ENCODE data around the gene BANP.
"Not testable (repeated sequence)": the region's sequence is repeated elsewhere in the genome, so short reads cannot be mapped to it uniquely, and the experiment has no call there.

The BANP gene

GRCh38 chr16:88013766-88014251 is 62.6 kb downstream of the BANP start:
- Histone ChIP-seq H3K9ac (ENCODE audit: low read depth in 1 of 2, low read length in 2 of 2) (no peak overlapping the region), H3K9me3 (ENCODE audit: control insufficient read depth in 1 of 2, low read length in 2 of 2) (no peaks in the 10 kb centered on the region), H3K27me3 (ENCODE audit: control insufficient read depth in 1 of 2, insufficient read depth in 2 of 2, low read length in 2 of 2) (no peaks in the 10 kb centered on the region), H3K4me1 (ENCODE audit: control insufficient read depth in 1 of 2, insufficient read depth in 2 of 2, low read length in 2 of 2) (no peaks in the 10 kb centered on the region), H3K36me3 (ENCODE audit: control insufficient read depth in 1 of 2, insufficient read depth in 2 of 2, low read length in 2 of 2) (peaks cover 7 to 46% of the 10 kb centered on the region in 2 donors), H3K4me3 (ENCODE audit: low read depth in 1 of 2, low read length in 2 of 2) (no peak overlapping the region), H3K27ac (ENCODE audit: low read depth, low read length) (no peak overlapping the region)

GRCh38 chr16:88014252-88014781 is 63.1 kb downstream of the BANP start:
- Histone ChIP-seq H3K4me3 (ENCODE audit: low read depth in 1 of 2, low read length in 2 of 2) (no peak overlapping the region), H3K9ac (ENCODE audit: low read depth in 1 of 2, low read length in 2 of 2) (no peak overlapping the region), H3K9me3 (ENCODE audit: control insufficient read depth in 1 of 2, low read length in 2 of 2) (no peaks in the 10 kb centered on the region), H3K4me1 (ENCODE audit: control insufficient read depth in 1 of 2, insufficient read depth in 2 of 2, low read length in 2 of 2) (no peaks in the 10 kb centered on the region), H3K27ac (ENCODE audit: low read depth, low read length) (no peak overlapping the region), H3K27me3 (ENCODE audit: control insufficient read depth in 1 of 2, insufficient read depth in 2 of 2, low read length in 2 of 2) (no peaks in the 10 kb centered on the region), H3K36me3 (ENCODE audit: control insufficient read depth in 1 of 2, insufficient read depth in 2 of 2, low read length in 2 of 2) (peaks cover 7 to 41% of the 10 kb centered on the region in 2 donors)

GRCh38 chr16:88014954-88015805 is 63.9 kb downstream of the BANP start:
- Histone ChIP-seq H3K4me3 (ENCODE audit: low read depth in 1 of 2, low read length in 2 of 2) (no peak overlapping the region), H3K27me3 (ENCODE audit: control insufficient read depth in 1 of 2, insufficient read depth in 2 of 2, low read length in 2 of 2) (no peaks in the 10 kb centered on the region), H3K9ac (ENCODE audit: low read depth in 1 of 2, low read length in 2 of 2) (no peak overlapping the region), H3K9me3 (ENCODE audit: control insufficient read depth in 1 of 2, low read length in 2 of 2) (no peaks in the 10 kb centered on the region), H3K36me3 (ENCODE audit: control insufficient read depth in 1 of 2, insufficient read depth in 2 of 2, low read length in 2 of 2) (peaks cover 7 to 39% of the 10 kb centered on the region in 2 donors), H3K27ac (ENCODE audit: low read depth, low read length) (no peak overlapping the region), H3K4me1 (ENCODE audit: control insufficient read depth in 1 of 2, insufficient read depth in 2 of 2, low read length in 2 of 2) (no peaks in the 10 kb centered on the region)

GRCh38 chr16:88015806-88016140 is 64.5 kb downstream of the BANP start:
- Histone ChIP-seq H3K9ac (ENCODE audit: low read depth in 1 of 2, low read length in 2 of 2) (no peak overlapping the region), H3K4me1 (ENCODE audit: control insufficient read depth in 1 of 2, insufficient read depth in 2 of 2, low read length in 2 of 2) (no peaks in the 10 kb centered on the region), H3K9me3 (ENCODE audit: control insufficient read depth in 1 of 2, low read length in 2 of 2) (no peaks in the 10 kb centered on the region), H3K36me3 (ENCODE audit: control insufficient read depth in 1 of 2, insufficient read depth in 2 of 2, low read length in 2 of 2) (peaks cover under 1 to 39% of the 10 kb centered on the region in 2 donors), H3K4me3 (ENCODE audit: low read depth in 1 of 2, low read length in 2 of 2) (no peak overlapping the region), H3K27me3 (ENCODE audit: control insufficient read depth in 1 of 2, insufficient read depth in 2 of 2, low read length in 2 of 2) (no peaks in the 10 kb centered on the region), H3K27ac (ENCODE audit: low read depth, low read length) (no peak overlapping the region)

DNA sequence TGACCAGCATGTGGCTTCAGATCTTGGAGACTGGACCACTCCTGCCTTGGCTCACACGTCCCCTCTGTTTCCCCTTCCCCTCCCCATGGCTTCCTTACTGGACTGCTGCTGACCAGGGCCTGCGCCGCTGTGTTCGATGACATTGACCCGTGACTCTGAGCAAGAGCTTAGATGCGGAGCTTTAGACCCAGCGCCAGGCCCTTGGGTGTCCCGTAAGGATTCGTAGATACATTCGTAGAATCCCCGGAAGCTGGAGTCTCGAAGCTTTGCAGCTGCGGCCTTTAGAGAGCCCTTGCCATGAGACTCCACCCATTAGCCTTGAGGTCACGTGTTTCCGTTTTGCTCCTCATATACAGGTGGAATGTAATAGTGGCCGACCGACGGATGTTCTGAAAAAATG is 65.2 kb downstream of the BANP start:
- not testable (repeated sequence) for H3K27me3 ChIP-seq (ENCODE audit: control insufficient read depth in 1 of 2, insufficient read depth in 2 of 2, low read length in 2 of 2); H3K4me1 ChIP-seq (ENCODE audit: control insufficient read depth in 1 of 2, insufficient read depth in 2 of 2, low read length in 2 of 2); H3K9ac ChIP-seq (ENCODE audit: low read depth in 1 of 2, low read length in 2 of 2); H3K27ac ChIP-seq (ENCODE audit: low read depth, low read length); H3K9me3 ChIP-seq (ENCODE audit: control insufficient read depth in 1 of 2, low read length in 2 of 2); H3K4me3 ChIP-seq (ENCODE audit: low read depth in 1 of 2, low read length in 2 of 2)
- H3K36me3 ChIP-seq (ENCODE audit: control insufficient read depth in 1 of 2, insufficient read depth in 2 of 2, low read length in 2 of 2) = peaks cover 0 to 40% of the 10 kb centered on the region in 2 donors

DNA sequence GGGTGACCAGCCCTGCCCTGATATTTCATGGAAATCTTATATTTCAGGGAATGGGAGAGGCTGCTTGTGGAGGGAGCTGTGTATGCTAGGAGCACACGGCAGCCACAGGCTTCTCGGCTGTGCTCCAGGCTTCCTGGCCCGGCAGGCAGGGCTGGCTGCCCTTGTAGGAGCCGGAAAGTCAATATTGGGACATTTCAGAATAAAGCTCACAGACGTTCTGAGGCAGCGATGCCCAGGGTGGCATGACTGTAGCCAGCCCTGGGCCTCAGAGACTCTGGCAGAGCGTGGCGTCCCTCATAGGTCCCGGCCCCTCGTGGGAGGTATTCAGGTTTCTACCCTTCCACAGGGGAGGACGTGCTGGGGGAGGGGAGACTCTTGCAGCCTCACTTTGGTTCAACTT is 65.7 kb downstream of the BANP start:
- no peak overlapping the region for H3K4me3 ChIP-seq (ENCODE audit: low read depth in 1 of 2, low read length in 2 of 2)
- H3K4me1 ChIP-seq (ENCODE audit: control insufficient read depth in 1 of 2, insufficient read depth in 2 of 2, low read length in 2 of 2) = no peaks in the 10 kb centered on the region
- H3K27me3 ChIP-seq (ENCODE audit: control insufficient read depth in 1 of 2, insufficient read depth in 2 of 2, low read length in 2 of 2) = no peaks in the 10 kb centered on the region
- H3K9me3 ChIP-seq (ENCODE audit: control insufficient read depth in 1 of 2, low read length in 2 of 2) = no peaks in the 10 kb centered on the region
- H3K9ac ChIP-seq (ENCODE audit: low read depth in 1 of 2, low read length in 2 of 2) = no peak overlapping the region
- peaks cover 0 to 44% of the 10 kb centered on the region in 2 donors for H3K36me3 ChIP-seq (ENCODE audit: control insufficient read depth in 1 of 2, insufficient read depth in 2 of 2, low read length in 2 of 2)
- H3K27ac ChIP-seq (ENCODE audit: low read depth, low read length) = no peak overlapping the region

- H3K36me3 ChIP-seq (ENCODE audit: control insufficient read depth in 1 of 2, insufficient read depth in 2 of 2, low read length in 2 of 2) = peaks cover 0 to 50% of the 10 kb centered on the region in 2 donors
- H3K9ac ChIP-seq (ENCODE audit: low read depth in 1 of 2, low read length in 2 of 2) = no peak overlapping the region
- no peak overlapping the region for H3K27ac ChIP-seq (ENCODE audit: low read depth, low read length)
- H3K9me3 ChIP-seq (ENCODE audit: control insufficient read depth in 1 of 2, low read length in 2 of 2) = no peaks in the 10 kb centered on the region
- H3K4me1 ChIP-seq (ENCODE audit: control insufficient read depth in 1 of 2, insufficient read depth in 2 of 2, low read length in 2 of 2) = no peaks in the 10 kb centered on the region
- no peak overlapping the region for H3K4me3 ChIP-seq (ENCODE audit: low read depth in 1 of 2, low read length in 2 of 2)
- H3K27me3 ChIP-seq (ENCODE audit: control insufficient read depth in 1 of 2, insufficient read depth in 2 of 2, low read length in 2 of 2) = no peaks in the 10 kb centered on the region
These were observed 66.4 kb downstream of the BANP start for GRCh38 chr16:88017587-88018101.

GRCh38 chr16:88018382-88018781 is 67.1 kb downstream of the BANP start:
- H3K9ac ChIP-seq (ENCODE audit: low read depth in 1 of 2, low read length in 2 of 2); H3K9me3 ChIP-seq (ENCODE audit: control insufficient read depth in 1 of 2, low read length in 2 of 2); H3K27ac ChIP-seq (ENCODE audit: low read depth, low read length); H3K4me1 ChIP-seq (ENCODE audit: control insufficient read depth in 1 of 2, insufficient read depth in 2 of 2, low read length in 2 of 2); H3K4me3 ChIP-seq (ENCODE audit: low read depth in 1 of 2, low read length in 2 of 2); H3K27me3 ChIP-seq (ENCODE audit: control insufficient read depth in 1 of 2, insufficient read depth in 2 of 2, low read length in 2 of 2): not testable (repeated sequence)
- H3K36me3 ChIP-seq (ENCODE audit: control insufficient read depth in 1 of 2, insufficient read depth in 2 of 2, low read length in 2 of 2) = peaks cover 0 to 52% of the 10 kb centered on the region in 2 donors

- not testable (repeated sequence) for H3K9me3 ChIP-seq (ENCODE audit: control insufficient read depth in 1 of 2, low read length in 2 of 2); H3K4me3 ChIP-seq (ENCODE audit: low read depth in 1 of 2, low read length in 2 of 2); H3K9ac ChIP-seq (ENCODE audit: low read depth in 1 of 2, low read length in 2 of 2); H3K27me3 ChIP-seq (ENCODE audit: control insufficient read depth in 1 of 2, insufficient read depth in 2 of 2, low read length in 2 of 2); H3K27ac ChIP-seq (ENCODE audit: low read depth, low read length); H3K4me1 ChIP-seq (ENCODE audit: control insufficient read depth in 1 of 2, insufficient read depth in 2 of 2, low read length in 2 of 2)
- peaks cover 0 to 56% of the 10 kb centered on the region in 2 donors for H3K36me3 ChIP-seq (ENCODE audit: control insufficient read depth in 1 of 2, insufficient read depth in 2 of 2, low read length in 2 of 2)
These were observed 68.0 kb downstream of the BANP start for GRCh38 chr16:88019041-88019820.
